Measurements from ENCODE around the gene IFI30.
A peak's percentile ranks its signal among the peaks of the same experiment; 100 is the strongest.
"Not testable (repeated sequence)": the region's sequence is repeated elsewhere in the genome, so short reads cannot be mapped to it uniquely, and the experiment has no call there.

Gene IFI30

DNA sequence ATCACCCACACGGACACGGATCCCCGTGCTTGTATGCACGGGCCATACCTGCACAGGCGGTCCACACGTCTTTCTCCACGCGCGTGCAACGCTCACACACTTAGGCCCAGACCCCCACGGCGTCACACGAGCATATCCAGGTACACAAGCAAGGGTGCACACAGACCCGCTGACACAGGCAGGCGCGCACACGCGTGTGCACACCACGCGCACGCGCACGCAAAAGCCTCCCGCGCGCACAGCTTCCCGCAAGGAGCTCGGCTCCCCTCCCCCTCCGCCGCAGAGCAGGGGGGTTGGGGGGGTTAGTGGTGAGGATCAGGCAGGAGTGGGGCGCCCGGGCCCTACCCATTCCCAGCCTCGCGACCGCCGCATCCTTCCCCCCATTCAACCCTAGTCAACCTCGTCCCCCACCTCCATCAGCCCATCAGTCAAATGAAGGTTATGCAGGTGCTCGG is 29.8 kb downstream of the IFI30 start:
- peak; percentile 48 for DNase-seq

DNA sequence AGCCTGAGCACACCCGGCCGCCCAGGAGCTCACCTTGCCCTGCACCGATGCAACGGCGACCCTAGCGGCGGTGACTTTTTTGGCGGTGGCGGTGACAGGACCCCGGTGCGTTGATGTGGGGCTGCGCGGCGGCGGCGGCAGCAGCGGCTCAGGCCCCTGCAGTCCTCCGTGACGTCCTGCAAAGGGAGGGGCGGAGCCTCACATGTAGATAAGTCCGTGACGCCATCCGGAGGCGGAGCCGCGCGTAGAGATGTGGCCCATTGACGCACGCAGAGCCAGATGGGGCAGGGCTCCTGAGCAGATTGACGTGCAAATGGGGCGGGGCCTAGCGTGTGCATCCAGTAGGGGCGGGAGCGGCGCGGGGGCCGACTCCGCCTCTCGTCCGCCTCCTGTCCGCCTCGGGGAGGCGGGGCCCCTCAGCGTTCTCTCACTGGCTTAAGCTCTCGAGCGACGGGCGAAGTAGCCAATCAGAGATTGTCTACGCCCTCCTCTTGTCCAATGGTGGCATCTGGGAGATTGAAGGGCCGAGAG is 30.3 kb downstream of the IFI30 start, which contains the start of gene RAB3A:
TSS of gene RAB3A (minus strand) at position 180 of the 531 bp plus-strand sequence. CDS start 1,302 bp downstream, outside the sequence.
- peak; percentile 99 for DNase-seq

DNA sequence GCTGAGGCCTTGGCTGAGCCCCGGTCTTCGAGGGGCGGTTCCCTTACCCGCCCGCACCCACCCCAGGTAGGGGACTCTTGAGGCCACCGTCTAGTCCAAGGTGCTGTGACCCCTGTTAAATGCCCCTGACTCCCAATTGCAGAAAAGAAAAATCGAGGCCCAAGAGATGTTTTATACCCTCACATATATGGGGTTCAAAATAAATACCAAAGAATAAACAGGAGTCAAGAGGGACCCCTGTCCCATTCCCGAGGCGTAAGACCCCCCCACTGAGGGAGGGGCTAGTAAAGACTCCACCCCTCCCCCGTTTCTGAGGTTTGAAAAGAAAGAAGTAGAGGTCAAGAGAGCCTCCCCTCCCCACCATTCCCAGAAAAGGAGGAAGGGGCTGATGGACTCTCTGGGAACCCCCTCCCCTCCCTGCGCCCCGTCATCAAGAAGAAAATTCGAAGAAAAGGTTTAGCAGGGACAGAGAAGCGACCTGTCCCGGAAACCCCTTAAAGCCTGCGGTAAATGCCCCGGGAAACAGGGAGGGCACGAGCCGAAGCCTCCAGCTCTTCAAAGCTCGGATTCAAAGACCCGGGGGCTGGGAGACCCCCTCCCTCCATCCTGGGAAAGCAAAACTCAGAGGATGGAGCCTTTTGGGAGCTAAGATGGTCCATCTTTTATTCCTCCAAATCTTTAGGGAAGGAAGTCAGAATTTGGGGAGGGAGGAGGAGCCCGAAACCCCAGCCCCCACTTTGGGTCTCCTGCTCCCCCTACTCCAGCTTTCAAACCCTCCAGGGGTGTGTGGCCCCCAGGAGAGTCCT is 31.0 kb downstream of the IFI30 start:
- DNase-seq, result peak; percentile 27

DNA sequence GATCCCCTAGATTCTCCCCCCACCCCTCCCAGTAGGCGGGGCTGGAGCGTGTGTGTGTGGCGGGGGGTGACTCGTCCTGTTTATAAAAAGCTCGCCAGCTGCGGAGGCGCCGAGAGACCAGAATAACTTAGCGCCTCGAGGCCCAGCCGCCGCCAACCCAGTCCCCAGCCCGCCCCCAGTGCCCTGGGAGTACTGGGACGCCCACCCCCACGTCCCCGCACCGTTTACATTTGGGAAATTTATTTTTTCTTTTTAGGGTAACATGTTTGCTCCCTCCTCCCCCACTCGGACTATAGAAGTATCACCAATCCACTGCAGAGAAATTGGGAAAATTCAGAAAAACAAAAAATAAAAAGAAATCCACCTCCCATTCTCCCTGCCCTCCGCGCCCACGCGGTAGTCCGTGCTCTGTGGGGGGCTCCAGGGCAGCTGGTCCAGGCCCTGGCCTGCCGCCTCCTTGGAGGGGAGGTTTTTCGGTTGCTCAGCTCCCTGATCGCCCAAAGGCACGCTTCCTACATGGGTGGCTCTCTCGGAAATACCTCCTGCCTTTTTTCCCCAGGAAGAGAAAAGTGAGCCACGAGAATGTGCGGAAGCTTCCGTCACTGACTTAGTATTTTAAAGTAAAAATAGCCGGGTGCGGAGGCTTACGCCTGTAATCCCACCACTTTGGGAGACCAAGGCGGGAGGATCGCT is 31.7 kb downstream of the IFI30 start:
- DNase-seq, result peak; percentile 32

DNA sequence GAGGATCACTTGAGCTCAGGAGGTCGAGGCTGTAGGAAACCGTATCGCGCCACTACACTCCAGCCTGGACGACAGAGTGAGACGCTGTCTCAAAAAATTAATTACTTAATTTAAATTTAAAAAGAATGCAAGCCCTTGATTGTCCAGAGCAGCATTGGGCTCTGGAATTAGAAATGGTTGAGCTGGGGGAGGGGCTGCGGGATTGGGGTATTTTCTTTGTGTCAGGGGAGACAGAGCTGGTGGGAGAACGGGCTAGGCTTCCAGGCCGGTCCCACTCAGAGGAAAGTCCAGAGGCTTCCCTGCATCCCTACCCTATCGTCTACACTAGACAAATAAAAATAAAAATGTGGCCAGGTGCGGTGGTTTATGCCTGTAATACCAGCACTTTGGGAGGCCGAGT is 32.4 kb downstream of the IFI30 start:
- DNase-seq, result no peak

DNA sequence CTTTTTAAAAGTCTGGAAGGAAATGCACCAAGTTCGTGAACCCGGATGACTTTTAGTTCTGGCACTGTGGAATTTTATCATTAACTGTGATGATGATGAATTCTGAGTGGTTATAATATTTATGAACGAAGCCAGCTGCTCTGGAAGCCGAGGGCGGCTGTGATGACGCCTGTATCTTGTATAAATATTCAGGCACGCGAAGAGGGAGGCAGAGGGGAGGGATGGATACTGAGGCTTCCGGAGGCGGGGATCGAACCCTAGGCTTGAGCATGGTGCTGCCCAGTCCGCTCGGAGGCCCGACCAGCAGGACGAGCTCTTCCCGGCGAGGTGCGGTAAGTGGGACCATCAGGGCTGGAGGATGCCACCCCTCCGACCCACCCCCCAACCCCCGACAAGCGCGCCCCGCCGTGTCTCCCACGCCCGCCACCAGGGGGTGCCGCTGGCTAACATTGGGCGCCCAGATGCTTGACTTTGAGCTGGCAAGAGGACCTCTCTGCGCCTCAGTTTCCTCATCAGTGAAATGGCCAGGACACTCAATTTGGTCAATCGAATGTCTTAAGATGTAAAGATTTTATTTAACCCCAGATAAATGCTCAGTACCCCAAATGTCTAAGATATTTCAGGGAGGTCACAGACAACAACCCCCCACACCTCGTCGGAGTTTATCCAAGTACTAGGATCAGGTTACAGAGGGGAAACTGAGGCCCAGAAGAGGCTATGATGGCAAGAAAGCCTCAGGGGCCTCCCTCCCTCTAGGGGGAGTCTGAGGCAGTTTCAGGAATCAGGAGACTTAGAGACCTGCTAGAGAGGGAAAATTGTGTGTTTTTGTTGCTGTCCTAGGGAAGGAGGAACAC is 34.7 kb downstream of the IFI30 start:
- peak; percentile 54 for DNase-seq

DNA sequence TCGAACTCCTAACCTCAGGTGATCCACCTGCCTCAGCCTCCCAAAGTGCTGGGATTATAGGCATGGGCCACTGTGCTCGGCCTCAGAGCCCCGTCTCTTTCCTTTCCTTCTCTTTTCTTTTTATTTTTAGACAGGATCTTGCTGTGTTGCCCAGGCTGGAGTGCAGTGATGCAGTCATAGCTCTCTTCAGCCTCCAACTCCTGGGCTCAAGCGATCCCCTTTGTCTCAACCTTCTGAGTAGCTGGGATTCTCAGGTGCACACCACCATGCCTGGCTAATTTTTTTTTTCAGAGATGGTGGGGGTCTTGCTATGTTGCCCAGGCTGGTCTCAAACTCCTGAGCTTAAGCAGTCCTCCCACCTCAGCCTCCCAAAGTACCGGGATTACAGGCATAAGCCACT is 36.3 kb downstream of the IFI30 start:
- DNase-seq, result not testable (repeated sequence)

DNA sequence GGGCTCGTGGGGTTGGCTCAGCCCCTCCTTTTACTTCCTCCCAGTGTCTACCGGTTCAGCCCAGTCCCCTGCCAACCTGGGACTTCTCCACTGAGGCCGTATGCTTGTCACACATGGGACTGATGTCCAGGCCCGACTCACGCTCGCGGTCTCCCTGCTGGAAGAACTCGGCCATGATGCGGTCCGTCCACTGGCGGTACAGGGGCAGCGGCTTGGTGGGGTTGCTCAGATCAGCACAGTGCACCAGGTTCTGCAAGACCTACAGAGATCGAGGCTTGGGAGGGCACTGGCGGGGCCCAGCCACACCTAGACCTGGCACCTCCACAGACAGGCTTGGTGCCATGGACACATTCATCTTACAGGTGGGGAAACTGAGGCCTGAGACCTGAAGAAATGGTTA is 38.1 kb downstream of the IFI30 start:
- no peak for DNase-seq

DNA sequence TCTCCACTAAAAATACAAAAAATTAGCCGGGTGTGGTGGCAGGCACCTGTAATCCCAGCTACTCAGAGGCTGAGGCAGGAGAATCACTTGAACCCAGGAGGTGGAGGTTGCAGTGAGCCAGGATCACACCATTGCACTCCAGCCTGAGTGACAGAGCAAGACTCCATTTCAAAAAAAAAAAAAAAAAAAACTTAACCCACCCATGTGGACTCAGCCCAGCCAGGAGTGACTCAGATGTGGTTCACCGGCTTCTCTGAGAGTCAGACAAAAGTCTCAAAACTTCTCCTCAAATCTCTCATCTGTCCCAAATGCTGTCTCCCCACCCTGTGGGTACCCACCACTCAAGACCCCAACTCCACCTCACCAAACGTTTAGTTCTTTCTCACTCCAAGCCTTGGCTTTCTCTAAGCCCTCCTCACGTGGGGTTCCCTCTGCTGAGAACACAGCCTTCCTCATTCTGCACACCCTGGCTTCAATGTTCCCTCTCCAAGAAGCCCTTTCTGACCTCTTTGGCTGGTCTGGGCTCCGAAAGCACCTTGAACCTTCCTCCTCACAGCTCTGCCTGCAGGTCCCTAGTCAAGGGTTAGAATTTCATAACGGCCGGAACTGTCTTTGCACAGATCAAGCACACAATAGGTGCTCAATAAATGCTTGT is 41.3 kb downstream of the IFI30 start:
- no peak for DNase-seq

DNA sequence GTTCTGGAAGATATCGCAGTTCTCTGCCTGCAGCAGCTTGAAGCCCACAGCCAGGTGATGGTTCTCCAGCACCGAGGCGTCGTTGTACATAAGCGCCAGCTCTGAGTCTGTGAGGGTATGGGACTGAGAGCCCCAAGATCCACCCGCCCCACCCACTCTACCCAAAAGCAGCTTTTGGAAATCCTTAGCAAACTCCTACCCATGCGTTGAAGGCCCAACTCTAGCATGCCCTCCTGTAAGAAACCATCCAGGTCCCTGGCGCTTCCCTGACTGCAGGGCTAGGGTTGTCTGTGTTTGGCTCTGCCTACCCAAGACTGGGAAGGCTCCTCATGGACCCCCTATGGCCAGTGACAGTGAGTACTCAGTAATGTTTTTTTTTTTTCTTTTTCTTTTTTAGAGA is 43.2 kb downstream of the IFI30 start:
- DNase-seq, result no peak

DNA sequence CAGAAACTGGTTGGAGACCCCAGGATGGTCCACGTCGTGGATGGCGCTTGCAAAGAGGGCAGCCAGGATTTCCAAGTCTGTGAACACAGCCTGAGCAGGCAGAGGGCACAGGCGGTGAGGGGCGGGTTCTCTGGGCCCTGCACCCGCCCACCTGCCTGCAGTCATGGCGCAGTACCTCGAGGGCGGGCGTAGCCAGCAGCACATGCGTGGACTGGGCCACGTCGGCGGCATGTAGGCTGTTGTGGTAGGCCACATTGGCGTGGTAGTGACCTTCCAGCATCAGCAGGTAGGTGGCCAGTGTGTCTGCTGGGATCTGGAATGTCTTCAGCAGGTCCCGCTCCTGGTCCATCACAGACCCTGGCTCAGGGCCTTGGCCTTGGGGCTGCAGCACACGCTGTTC is 44.5 kb downstream of the IFI30 start:
- no peak for DNase-seq

DNA sequence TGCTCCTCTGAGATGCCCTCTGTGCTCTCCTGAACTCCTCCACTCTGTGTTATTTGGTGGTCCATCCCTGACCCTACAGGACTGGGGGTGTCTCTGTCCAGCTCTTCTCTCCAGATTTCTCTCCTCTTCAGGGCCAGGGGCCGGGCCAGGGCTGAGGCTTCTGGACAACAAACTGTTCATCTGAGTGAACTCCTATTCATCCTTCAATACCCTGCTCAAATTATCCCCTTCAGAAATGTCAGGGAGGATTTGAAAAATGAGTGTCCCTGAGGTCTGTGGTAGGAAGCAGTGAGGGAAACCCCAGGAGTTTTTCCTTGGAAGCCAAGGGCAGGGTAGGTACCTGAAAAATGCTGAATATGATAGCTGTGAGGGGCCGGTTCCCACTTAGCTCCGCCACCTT is 45.0 kb downstream of the IFI30 start:
- DNase-seq, result no peak

DNA sequence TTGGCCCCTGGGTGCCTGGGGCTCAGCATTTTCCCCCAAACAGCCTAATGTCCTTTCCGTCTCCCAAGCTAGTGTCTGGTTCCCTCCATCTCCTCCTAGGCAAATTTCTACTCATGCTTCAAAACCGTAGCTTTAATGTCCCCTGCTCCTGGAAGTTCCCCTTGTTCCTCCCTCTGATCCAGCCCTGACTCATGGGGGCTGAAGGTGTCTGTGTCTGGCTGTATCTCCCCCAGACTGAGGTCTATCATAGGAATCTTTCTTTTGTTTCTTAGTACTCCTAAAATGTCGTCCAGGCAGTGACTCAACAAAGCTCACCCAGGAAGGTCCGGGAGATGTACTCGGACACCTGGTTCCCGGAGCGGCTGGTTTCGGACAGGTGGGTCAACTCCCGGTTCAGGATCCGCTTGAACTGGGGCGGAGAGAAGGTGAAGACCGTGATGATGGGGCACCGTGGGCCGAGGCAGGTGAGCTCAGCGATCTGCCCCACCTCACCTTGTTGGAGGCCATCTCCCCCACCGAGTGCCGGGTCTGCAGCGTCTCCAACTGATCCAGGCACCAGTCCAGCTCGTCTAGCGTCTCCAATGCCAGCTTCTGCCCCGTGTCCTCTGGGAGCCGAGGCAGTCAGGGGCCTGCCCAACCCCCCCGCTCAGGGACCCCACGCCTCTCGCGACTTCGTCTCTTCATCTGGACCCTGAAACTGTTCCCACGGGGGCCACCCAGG is 46.5 kb downstream of the IFI30 start:
- no peak for DNase-seq

DNA sequence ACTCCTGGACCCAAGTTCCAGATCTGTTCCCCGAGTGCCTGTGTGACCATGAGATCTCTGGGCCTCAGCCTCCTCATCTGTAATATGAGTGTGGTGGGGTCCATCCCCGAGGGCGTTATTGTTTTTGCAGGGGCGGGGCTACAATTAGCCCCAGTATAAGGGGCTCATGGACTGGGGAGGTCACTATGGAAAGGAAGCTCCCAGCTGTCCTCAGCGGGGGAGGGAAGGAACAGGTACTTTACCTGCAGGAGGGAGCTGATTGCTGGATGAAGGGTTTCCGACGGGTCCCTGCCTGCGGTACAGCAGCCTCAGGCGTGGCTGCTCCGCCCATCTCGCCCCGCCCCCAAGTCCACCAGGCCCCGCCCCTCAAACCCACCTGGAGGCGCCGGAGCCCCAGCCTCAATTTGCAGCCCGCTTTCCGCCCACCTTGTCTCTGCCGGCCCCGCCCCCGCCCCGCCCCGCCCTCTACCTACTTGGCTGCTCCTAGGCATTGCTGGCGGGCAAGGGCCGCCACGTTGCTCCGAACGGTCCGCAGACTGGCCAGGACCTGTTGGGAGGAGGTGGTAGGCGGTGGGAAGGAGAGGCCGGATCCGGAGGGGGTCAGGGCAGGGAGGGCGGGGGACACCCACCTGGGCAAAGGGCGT is 47.1 kb downstream of the IFI30 start:
- no peak for DNase-seq

DNA sequence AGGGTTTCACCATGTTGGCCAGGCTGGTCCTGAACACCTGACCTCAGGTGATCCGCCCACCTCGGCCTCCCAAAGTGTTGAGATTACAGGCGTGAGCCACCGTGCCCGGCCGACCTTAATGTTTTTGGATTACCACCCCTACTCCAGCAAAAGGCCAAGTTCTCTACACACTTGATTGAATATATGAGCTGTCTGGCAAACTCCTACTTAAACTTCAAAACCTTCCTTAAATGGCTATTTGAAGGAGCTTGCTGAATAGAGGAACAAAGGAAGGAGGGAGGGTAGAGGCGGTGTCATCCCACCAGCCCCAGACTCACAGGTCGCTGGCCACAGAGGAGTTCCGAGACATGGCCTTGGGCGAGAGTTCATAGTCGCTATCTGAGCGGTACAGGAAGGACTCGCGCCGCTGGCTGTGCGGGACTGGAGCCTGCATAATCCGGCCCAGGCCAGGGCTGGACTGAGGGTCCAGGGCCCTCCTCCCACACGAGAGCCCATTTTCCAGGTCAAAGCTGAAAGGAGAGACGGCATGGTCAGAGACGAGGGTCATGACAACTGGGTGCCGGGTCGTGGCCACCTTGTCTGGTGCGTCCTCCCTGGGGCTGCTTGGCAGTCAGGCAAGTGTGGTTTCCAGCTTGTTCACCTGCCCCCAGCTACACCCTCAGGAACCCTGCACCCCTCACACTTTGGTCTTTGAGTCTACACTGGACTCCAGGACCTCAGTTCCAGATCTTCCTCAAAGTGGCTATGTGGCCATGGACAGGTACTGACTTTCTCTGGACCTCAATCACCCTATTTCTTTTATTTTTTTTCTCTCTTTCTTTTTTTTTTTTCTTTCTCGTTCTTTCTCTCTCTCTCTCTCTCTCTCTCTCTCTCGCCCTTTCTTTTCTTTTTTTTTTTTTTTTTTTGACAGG is 48.5 kb downstream of the IFI30 start:
- DNase-seq, result no peak

DNA sequence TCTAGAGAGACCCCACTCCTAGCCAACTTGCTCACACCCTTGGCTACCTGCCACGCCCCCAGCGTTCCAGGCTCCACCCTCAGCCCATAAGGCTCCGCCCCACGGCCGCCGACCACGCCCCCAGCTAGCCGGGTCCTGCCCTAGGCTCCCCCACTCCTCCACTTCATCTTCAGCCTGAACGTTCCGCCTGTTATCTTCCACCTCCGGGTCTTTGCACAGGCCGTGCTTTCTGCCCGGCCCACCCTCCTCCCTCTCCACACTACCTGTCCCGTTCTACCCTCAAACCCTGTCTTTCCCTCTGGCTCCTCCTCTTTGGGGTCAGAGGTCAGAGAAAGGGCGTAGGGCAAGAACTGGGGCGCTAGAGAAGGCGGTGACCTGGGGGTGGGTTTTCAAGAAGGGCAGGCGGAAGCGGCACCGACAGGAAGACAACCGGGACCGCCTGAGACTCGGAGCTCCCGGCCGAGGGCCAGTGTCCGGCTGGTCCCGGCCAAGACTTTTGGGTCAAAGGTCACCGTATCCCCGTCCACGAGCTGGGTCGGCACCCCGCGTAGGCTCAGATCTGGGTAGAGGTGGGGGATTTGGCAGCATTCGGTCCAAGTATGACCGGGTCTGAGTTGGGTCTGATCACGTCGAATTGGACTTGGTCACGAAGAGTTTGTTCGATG is 50.4 kb downstream of the IFI30 start:
- DNase-seq, result no peak

DNA sequence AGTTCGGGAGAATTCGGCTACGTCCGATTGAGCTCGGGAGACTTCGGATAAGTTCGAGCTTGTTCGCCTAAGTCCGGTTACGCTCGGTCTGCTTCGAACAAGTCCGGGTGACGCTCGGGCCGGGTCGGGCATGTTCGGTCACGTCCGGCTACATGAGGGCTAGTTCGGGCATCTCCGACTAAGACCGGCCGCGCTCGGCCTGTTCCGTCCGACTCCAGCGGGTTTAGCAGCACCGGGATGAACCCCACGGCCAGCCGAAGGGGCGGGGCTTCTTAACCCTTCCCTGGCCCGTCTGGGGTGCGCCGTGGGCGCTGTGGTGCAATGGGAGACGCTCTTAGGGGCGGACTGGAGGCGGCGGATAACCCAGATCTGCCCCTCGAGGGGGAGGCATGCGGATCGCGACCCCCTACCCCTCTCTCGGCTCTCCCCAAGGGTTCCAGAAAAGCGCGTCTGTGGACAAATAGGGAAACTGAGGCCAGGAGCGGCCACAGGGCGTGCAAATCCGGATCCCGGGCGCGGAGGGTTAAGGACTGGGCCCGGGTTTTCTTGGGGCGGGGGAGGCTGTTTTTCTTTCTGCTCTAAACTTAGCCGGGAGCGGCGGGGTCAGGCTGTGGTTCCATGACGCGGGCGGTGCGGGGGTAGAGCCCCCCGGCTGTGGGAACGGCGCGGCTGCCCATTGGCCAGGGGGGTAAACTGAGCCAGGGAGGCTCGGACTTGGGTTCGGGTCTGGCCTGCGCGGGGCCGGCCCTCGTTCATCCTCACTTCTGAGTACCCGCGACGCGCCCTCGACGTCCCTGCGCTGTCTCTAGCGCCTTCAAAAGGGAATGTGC is 51.1 kb downstream of the IFI30 start:
- peak; percentile 63 for DNase-seq

DNA sequence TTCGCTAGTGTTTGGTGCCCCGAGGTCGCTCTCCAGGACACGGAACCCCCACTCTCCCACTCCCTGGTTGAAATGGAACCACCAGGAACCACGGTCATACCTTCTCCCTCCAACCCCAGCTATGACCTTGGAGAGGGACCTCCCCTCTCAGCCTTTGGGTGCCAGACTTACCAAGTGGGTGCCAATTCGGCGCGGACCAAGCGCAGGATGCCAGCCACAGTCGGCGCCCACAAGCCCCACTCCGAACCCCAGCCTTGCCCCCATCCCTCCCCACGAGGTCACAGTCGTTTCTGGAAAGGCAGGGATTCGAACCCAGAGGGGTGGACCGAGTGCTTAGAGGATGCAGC is 51.7 kb downstream of the IFI30 start:
- DNase-seq, result no peak

All from T-helper 9 cell (primary cell).